ENCODE measurements around the gene ANKK1.

DNA sequence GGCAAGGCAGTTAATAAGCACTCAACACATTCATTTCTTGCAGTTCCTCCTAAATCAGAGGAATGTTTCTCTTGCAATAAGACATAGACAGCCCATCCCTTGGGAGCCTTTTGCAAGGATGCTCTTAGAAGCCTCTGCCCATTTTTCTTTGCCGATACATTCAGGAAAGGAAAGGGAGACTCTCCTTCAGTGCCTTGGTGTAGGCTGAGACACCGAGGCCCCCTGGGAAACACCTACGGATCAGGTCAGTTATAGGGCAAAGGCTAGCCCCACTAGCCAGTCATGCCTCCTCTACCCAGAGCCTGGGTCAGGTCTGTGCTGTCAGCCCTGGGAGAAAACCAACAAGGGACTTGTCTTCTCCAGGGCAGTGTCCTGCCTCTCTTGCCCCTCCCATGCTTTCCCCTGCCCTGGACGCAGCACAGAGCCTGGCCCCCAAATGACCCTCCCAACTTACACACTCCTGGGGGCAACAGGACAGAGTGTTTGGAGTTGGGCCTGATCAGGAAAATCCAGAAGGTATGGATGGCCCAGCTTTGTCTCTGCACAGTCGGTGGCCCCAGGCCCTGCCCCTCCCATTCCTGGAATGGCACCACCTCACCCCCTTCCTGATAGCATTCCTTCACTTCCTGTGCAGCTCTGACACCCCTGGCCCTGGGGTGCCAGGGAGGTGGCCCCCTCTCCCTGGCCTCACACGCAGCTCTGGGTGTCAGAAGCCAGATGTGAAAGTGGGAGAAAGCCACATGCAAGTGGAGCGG, 18.3 kb downstream of the ANKK1 start:
- no peak for TF ChIP-seq POLR2AphosphoS5 (IDR thresholded peaks at IDR 0.05)
- no peak for TF ChIP-seq POLR2A (IDR thresholded peaks at IDR 0.05)
- TF ChIP-seq, protein P1, sequence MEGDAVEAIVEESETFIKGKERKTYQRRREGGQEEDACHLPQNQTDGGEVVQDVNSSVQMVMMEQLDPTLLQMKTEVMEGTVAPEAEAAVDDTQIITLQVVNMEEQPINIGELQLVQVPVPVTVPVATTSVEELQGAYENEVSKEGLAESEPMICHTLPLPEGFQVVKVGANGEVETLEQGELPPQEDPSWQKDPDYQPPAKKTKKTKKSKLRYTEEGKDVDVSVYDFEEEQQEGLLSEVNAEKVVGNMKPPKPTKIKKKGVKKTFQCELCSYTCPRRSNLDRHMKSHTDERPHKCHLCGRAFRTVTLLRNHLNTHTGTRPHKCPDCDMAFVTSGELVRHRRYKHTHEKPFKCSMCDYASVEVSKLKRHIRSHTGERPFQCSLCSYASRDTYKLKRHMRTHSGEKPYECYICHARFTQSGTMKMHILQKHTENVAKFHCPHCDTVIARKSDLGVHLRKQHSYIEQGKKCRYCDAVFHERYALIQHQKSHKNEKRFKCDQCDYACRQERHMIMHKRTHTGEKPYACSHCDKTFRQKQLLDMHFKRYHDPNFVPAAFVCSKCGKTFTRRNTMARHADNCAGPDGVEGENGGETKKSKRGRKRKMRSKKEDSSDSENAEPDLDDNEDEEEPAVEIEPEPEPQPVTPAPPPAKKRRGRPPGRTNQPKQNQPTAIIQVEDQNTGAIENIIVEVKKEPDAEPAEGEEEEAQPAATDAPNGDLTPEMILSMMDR (IDR thresholded peaks at IDR 0.05), result no peak
- TF ChIP-seq EP300 (IDR thresholded peaks at IDR 0.05), result no peak

All from stomach (tissue), 4 donors.